CD4-positive, alpha-beta T cell treated with Interleukin-6 for 4 hours (primary cell): ENCODE measurements around the gene CRYGS.
"Not testable (repeated sequence)": the region's sequence is repeated elsewhere in the genome, so short reads cannot be mapped to it uniquely, and the experiment has no call there.

ENCODE experiments used
- DNase-seq: peaks from one replicate; pipeline ENCODE4 v3.0.0-alpha.2; 2020; ENCODE audit warnings: mixed read lengths

The CRYGS gene

GRCh38 chr3:186552408-186553031 lies 8.3 kb upstream of the CRYGS start:
- no peak for DNase-seq

DNA sequence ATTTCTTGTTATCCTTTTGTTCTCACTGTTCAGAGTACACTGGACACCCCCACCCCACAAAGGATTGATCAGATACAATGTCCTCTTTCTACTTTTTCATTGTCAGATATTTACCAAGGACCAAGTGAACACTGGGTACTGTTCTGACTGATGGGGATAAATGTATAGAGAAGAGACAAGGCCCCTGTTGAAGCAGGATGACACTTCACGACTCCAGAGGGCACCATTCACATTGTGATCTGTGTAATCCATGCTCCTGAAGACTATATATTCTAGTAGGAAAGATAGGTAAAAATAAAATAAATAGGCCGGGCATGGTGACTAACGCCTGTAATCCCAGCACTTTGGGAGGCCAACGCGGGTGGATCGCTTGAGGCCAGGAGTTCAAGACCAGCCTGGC lies 7.2 kb upstream of the CRYGS start:
- no peak for DNase-seq

GRCh38 chr3:186549497-186549896 lies 5.3 kb upstream of the CRYGS start:
- no peak for DNase-seq

GRCh38 chr3:186540835-186541226 lies 3.3 kb downstream of the CRYGS start:
- no peak for DNase-seq

- peak; percentile 87 for DNase-seq
Measured at GRCh38 chr3:186540221-186540834, 3.9 kb downstream of the CRYGS start.

DNA sequence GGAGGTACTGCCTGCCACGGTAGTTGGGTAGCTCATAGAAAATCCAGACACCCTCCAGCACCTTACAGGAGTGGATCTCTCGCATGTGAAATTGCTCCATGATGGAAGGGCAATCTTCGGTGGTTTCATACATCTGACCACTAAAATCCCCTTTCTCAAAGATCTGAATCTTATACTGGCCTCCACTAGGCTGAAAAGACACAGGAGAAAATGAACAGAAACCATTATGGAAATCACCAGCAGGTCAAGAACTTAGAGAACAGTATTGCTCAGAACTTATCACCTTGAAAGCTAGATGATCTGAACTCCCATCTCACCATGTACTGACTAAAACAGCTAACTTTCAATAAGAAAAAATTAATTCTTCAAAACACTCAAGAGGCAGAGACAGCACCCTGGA lies 5.4 kb downstream of the CRYGS start:
- no peak for DNase-seq

DNA sequence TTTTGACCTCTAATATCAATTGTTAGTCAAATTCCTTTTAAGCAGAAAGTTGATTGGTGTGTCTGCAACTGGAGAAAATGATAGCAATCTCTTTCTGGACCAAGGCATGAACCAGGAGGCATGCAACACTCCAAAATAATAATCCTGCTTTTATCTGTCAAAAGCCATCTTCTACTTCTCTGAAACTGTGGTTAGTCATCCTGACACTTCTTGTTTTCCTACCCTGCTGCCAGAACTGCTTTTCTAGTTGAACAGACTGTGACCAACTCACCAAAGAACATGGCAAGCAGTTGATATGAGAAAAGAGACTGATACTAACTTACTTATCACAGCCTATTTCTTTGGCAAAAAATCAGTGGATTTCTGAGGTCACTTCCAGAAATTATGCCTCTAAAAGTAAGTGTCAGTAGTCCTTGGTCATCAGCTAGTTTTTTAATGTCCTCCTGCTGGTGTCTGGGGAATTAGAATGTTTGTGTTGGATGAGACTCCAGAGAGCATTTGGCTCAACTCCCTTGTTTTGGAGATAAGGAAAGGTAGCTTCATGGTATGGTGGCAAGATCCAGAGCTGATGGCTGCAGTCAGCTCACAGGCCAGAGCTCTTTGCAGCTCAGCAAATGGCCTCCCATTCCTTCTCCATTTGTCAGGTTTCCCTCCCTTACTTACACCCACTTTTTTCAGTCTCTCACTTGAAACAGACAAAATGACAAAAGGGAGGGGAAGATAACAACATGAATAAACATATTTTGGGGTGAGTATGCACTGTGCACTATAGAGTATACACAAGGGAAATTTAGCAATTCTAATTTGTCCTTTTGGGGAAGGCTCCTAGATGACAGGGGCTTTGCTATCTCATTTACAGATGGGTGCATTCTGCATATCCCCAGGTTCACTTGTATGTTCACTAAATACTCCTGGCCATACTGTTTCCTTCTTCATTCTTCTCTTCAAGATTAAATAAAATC lies 7.0 kb downstream of the CRYGS start:
- no peak for DNase-seq

DNA sequence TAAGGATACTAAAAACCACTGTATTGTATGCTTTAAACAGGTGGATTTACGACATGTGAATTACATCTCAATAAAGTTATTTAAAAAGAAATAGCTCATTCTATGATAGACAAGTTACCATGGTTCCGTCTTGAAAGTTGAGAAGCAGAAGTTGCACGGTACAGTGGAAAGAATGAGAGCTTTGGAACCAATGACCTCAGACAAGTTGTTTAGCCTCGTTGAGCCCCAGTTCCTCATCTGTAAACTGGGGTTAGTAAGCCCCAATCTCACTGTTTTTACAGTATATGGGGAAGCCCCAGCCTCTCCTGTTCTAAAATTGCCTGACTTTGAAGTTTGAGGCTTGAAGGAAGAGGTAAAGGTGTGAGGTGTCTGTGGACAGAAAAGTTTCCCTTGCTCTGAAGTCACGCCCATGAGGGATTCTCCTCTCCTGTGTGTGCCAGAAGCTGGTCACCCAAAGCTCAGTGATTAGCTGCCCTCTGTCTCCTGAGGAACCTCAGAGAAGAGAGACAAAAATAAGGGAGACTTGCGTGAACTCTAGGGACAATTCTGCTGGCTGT lies 10.0 kb downstream of the CRYGS start:
- no peak for DNase-seq

DNA sequence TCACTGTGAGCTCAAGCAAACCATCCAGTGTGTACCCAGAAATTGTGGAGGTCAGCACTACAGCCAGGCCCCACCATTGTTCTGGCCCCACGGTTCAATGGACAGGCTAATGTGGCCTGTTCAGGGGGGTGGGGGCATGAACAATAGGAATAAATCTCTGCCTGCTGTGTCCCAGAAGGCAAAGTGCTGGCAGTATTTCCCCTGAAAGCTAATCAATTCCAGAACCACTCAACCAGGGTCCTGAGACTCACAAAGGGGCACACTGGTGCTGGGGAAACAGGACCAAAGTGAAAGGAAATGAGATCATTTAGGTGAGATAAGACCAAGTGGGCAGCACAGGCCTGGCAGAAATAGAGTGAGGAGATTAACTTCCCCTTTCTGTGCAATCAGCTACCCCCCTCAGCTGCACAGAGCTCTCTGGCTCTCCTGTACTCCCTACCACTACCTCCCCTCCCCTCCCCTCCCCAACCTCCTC lies 11.5 kb downstream of the CRYGS start:
- DNase-seq = no peak

DNA sequence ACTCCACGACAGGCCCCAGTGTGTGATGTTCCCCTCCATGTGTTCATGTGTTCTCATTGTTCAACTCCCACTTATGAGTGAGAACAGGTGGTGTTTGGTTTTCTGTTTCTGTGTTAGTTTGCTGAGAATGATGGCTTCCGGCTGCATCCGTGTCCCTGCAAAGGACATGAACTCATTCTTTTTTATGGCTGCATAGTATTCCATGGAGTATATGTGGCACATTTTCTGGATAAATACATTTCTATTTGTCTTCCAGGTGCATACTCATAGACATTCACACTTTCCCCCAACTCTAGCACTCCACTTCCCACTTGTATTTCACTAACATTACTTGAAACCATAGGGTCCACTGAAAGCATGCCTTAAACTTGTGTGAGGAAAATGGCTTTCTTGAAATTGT lies 12.5 kb downstream of the CRYGS start:
- DNase-seq = not testable (repeated sequence)

DNA sequence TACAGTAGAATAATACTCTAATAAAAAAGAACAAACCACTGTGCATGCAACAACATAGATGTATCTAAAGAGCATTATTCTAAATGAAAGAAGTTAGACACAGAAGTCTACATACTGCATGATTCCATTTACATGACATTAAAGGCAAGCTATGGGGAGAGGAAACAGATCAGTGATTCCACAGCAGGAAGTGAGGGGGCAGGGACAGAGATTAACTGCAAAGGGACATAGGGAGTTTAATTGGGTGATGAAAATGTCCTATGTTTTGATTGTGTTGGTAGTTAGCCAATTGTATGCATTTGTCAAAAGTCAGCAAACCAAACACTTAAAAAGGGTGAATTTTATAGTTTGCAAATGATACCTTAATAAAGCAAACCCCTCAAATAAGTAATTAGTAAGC lies 13.8 kb downstream of the CRYGS start:
- DNase-seq = no peak

DNA sequence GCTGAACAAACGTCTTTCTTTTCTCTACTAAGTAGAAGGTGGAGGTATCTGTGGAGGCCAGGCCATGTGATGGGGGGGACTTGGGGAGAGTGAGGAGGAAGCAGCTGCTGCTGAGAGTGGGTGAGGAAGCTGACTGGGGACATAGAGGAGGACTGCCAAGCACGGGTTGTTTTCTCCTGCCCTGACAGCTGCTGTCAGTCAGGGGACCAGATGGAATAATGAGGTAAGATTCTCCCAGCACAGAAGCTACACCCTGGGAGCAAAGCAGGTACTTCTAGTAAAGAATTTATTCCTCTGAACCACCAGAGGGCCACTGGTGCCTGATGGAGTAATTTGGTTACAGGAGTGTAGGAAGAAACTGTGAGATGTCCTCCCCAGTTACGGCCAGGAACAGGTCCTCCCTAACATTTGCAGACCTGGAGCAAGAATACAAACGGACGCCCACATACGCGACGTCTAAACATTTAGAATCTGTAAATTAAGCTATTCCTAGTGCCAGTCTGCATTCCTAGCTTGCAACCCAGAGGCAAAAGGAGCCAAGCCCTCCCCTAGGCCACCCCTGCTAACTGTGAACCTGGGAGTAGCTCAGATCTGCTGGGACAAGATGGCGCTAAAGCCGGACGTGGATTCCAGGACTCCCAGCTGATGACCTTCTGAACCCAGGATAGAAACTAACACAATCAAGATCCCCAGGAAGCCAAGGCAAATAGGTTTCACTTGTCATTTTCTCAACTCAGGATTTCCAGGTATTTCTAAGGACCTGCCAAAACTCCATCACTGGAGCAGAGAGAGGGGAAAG lies 14.8 kb downstream of the CRYGS start:
- DNase-seq = no peak

DNA sequence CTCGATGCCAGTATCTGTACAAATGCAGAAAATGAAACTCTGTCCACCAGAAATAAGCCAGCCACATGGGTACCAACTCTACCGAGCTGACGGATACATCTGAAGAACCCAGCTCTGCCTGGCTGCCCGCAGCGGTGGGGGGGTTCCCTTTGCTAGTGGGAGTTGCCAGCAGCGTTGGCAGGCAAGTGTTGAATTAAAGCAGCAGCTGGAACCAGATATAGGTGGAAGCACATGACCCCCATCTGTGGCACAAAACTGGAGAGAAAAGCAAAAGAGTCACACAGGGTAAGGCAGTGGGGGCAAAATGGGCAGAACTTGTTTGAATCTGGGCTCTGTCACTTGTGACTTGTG lies 17.9 kb downstream of the CRYGS start:
- DNase-seq = no peak

GRCh38 chr3:186525369-186526255 lies 18.6 kb downstream of the CRYGS start:
- no peak for DNase-seq

- no peak for DNase-seq
Measured at GRCh38 chr3:186524616-186525015, 19.6 kb downstream of the CRYGS start.

DNA sequence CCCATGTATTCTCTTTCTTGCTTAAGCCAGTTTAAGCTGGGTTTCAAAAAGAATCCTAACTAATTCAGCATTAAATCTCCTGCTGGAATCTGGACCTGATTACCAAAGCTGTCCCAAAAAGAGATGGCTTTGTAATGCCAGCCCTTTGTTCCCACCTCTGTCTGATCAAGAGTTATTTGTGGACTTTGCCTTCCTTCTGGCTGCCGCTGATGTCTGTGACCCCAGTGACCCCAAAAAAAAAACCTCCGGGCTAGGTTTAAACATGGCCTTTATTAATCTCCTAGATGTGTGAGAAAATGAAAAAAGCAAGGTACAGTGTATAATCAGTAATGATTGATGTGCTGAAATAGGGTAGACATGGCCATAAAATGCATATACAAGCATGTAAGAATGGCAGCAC lies 20.7 kb downstream of the CRYGS start:
- no peak for DNase-seq

- no peak for DNase-seq
Measured at GRCh38 chr3:186523022-186523421, 21.2 kb downstream of the CRYGS start.

DNA sequence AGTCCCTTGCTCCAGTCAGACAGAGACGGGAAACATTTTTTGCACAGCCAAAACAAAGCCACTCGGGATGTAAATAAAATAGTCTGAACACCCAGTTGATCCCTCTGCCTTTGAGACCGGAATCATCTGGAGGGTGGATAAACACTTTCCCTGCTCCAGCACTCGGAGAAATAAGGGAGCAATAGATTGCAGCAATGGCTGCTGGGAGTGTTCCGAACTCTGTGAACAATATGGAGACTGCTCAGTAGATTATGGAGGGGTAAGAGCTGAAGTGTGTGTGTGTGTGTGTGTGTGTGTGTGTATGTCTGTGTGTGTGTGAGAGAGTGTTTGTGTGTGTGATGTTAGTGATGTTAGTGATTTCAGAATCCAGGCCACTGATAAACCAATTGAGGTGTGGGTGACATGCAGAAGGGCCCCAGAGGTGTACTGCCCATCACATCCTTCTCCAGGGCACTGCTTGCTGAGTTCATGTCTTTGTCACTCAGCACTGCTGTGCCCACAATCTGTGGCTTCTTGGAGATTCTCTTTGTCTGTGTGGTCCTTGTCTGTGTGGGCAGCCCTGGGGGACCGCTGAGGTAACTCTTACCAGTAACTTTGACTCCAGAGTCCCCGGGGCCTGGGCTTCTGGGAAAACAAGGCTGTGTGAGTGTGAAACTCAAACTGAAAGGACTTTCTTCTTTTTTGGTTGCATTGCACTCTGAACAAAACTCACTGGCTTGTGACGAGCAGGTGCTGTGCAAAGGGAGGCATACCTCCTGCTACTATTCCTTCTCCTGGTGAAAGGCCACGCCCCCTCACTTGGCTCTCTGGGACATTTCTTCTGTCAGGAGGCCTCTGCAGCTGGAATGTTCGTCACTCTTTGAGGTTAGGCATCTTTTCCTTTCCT lies 23.0 kb downstream of the CRYGS start:
- DNase-seq = no peak

DNA sequence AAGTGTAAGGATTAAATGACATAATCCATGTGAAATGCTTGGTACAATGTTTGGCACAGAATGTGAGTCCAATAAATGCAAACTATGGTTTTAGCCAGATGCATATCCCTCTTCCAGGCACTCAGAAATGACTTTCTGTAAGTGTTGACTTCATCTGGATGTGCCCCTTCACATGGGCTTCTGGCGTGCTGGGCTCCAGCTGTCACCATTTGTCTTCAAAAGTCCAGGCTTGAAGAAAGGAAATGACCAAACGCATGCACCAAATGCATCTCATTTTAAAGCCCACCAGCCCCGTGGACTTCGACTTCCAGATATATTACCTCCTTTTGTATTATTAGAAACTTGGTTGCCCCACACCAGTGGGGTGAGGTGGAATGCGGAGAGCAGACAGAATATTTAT lies 23.7 kb downstream of the CRYGS start:
- no peak for DNase-seq

- peak; percentile 75 for DNase-seq
Measured at GRCh38 chr3:186519021-186519658, 25.0 kb downstream of the CRYGS start.
